A673 (cell line): ENCODE data around the gene SEPTIN1.

Source experiments
- EZH2 ChIP-seq: fragments of 200-600 bp; sonication (generic); IDR thresholded peaks from 2 replicates; pipeline ENCODE4 v1.6.1; 2017; ENCODE audit warnings: borderline replicate concordance, low read depth, mild to moderate bottlenecking, mixed read lengths, antibody characterized with exemption, low read length; ENCODE audit not compliant: poor library complexity, severe bottlenecking
- TF ChIP-seq, protein P1 (sequence below): fragments of 300-800, 200-600 bp; sonication (generic); conservative IDR thresholded peaks from 2 replicates; pipeline ENCODE4 v1.5.1; 2017; ENCODE audit warnings: low read depth, mild to moderate bottlenecking, antibody characterized with exemption, low read length, moderate library complexity, mixed read lengths

DNA sequence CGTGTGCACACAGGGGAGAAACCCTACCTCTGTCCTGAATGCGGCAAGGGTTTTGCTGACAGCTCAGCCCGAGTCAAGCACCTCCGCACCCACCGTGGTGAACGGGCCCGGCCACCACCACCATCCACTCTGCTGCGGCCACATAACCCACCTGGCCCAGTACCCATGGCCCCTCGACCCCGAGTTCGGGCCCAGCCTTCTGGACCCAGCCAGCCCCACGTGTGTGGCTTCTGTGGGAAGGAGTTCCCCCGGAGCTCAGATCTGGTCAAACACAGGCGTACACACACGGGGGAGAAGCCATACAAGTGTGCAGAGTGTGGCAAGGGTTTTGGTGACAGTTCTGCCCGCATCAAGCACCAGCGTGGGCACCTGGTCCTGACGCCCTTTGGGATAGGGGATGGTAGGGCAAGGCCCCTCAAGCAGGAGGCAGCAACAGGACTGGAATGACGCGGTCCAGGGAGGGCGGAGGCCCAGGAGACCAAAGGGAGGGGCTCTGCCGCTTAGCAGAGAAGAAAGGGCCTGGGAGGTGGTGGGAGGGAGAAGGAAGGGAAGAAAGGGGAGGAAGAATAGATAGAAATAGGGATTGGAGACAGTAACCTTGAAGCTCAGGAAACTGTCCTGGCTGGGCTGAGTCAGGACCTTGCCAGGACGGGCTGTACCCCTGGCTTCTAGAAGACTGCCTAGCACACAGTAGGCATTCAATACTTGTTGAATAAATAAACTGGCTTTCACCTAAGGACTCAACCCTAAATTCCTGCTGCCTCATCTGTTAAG lies 16.5 kb upstream of the SEPTIN1 start:
- TF ChIP-seq, protein P1, sequence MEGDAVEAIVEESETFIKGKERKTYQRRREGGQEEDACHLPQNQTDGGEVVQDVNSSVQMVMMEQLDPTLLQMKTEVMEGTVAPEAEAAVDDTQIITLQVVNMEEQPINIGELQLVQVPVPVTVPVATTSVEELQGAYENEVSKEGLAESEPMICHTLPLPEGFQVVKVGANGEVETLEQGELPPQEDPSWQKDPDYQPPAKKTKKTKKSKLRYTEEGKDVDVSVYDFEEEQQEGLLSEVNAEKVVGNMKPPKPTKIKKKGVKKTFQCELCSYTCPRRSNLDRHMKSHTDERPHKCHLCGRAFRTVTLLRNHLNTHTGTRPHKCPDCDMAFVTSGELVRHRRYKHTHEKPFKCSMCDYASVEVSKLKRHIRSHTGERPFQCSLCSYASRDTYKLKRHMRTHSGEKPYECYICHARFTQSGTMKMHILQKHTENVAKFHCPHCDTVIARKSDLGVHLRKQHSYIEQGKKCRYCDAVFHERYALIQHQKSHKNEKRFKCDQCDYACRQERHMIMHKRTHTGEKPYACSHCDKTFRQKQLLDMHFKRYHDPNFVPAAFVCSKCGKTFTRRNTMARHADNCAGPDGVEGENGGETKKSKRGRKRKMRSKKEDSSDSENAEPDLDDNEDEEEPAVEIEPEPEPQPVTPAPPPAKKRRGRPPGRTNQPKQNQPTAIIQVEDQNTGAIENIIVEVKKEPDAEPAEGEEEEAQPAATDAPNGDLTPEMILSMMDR, result no peak
- no peak for TF ChIP-seq EZH2
